ENCODE results near the gene HS6ST3.

GRCh38 chr13:96817336-96817941 is 727.5 kb downstream of the HS6ST3 start:
- TF ChIP-seq POLR2A (IDR thresholded peaks at IDR 0.05) (no peak), CTCF (IDR thresholded peaks at IDR 0.05 in 4 of 5, conservative IDR thresholded peaks at IDR 0.05 in 1 of 5) (peak in 4 of 5 experiments; percentile 23 to 52 (median 48))
